Stimulated activated CD8-positive, alpha-beta memory T cell treated with anti-CD3 and anti-CD28 coated beads, Interleukin-4, amount 100 ng/mL, for 1 hour (primary cell): Measurements from ENCODE around the gene AXIN1.

Source experiments
- DNase-seq, 2 donors: peaks; one replicate each; pipeline ENCODE4 v3.0.0-alpha.2; 2020; ENCODE audit warnings: low read depth in 2 of 2, low spot score in 1 of 2

Gene AXIN1

DNA sequence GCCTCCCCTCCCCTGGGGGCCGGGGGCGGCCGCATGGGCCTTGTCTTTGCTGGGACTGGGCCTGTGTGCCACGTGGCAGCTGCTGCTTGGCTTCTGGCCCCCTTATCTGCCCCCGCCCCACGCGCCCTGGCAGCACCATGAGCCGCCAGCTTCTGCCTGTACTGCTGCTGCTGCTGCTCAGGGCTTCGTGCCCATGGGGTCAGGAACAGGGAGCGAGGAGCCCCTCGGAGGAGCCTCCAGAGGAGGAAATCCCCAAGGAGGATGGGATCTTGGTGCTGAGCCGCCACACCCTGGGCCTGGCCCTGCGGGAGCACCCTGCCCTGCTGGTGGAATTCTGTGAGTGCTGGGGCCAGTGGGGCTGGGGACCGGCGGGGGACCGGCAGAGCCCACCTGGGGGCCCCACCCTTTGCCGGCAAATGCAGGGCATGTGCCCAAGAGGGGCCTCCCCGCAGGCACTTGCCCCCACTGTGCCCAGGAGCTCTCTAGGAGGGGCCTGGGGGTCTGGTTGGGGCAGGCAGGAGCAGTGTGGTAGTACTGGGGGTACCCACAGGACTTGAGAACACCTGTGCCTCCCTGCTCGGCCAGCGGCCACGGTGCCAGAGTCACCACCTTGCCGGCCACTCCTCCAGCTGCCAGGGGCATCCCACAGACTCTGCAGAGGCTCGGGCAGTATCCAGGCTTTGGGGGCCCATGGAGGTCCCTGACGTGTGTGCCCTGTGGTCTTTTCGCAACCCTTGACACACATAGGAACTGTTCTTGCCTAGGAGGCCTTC lies 69.3 kb downstream of the AXIN1 start, which contains the start of gene PDIA2:
TSS of gene PDIA2 (plus strand) at position 132 of the 773 bp plus-strand sequence. CDS start at position 138, 6 bp downstream.
- DNase-seq = no peak

GRCh38 chr16:282491-282890 lies 70.0 kb downstream of the AXIN1 start:
- no peak for DNase-seq

GRCh38 chr16:281660-282255 lies 70.8 kb downstream of the AXIN1 start:
- no peak for DNase-seq

DNA sequence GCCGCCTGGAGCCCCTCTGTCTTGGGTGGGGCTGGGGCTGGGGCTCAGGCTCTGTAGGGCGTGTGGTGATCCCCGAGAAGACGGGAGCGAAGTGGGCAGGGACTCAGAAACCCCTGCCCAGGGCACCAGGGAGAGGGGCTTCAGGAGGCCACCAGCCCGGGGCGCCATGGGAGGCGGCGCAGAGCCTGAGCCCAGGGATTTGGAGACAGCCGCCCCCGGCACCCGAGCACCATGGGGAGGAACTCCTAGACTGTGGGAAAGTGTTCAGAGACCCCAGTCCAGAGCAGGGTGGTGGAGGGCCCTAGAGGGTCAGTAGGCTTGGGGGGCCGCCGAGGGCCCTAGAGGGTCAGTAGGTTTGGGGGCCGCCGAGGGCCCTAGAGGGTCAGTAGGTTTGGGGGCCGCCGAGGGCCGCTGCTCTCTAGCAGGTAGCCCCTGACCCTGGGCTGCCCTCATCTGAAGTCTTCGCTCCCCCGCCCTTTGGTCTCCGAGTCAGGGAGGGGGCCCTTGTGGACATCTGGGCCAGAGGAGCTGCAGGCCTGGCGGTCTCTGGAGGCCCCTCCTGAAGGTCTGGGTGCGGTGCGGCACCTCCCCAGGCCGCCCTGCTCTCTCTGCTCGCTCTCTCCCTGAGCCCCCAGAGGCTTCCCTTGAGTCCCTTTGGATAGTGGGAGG lies 71.4 kb downstream of the AXIN1 start:
- DNase-seq = no peak

DNA sequence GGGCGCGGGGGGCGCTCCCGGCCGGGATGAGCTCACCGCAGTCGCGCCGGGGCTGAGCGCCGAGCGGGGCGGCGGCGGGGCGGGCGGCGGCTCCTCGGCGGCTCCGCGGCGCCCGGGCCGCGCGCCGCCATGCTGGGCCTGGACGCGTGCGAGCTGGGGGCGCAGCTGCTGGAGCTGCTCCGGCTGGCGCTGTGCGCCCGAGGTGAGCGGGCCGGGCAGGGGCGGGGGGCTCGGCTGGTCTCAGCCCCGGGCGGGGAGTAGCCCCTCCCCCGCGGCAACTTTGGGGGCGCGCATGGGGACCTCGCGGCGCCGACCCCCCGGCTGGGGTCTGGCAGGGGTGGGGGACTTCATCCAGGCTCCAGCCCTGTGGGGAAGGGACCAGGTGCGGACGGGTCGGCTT lies 72.0 kb downstream of the AXIN1 start, which contains the start of gene ARHGDIG:
TSS of gene ARHGDIG (plus strand) at position 40 of the 400 bp plus-strand sequence. CDS start at position 130, 90 bp downstream.
- DNase-seq = no peak

GRCh38 chr16:280005-280460 lies 72.5 kb downstream of the AXIN1 start:
- DNase-seq = no peak

- no peak for DNase-seq
These were observed 73.0 kb downstream of the AXIN1 start for GRCh38 chr16:279531-279930.

GRCh38 chr16:278863-279366 lies 73.6 kb downstream of the AXIN1 start:
- no peak for DNase-seq

DNA sequence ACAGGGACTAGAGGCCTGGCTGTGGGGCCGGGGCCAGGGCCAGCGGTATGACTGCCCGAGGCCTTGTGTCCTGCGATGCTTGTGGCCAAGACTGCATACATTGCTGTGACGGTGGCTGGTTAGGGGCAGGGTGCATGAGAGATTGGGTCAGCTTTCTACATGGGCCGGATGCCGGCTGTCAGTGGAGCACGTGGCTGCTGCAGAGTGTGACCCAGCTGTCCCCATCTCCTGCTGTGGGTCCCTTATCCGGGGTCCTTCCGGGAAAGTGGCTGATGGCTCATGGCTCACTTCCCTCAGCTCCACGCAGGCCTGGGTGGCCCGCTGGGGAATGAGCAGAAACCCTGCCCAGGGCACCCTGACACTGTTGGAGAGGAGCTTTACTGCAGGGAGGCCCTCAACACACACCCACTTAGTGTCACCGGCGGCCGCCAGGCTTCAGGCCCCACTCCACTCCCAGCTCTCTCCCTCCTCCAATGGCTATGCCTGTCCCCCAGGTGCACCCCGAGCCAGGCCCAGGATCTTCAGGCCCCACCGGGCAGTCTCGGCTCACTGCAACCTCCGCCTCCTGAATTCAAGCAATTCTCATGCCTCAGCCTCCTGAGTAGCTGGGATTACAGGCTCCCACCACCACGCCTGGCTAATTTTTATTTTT lies 76.0 kb downstream of the AXIN1 start:
- DNase-seq = no peak

- DNase-seq = no peak
These were observed 76.7 kb downstream of the AXIN1 start, which contains the start of gene RGS11 for GRCh38 chr16:275786-276232. RGS11 (minus strand) TSS chr16:275944; CDS start chr16:275911, 33 bp downstream.

DNA sequence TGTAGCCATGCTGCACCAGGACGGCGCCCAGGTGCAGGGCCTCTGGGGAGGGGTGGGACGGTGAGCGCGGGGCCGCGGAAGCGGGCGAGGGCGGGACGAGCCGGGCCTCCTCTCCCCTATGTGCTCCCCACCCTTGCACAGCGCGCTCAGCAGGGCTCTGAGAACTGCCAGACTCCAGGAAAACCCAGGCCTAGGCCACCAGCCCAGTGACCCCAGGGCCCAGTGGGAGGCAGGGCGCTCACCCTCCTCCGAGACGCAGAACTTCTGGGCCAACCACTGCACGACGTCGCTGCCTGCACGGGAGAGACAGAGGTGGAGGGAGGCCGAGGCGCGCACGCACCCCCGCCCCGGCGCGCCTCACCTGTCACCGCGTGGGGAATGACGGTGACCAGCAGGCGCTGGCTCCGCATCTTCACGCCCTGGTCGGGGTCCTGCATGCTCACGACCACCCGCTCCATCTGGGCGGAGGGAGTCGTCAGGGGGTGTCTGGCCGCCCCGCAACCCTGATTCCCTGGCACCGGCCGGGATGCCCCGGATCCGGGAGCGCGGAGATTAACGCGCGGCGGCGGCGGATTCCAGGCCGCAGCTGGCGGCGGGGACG lies 77.4 kb downstream of the AXIN1 start:
- no peak for DNase-seq

DNA sequence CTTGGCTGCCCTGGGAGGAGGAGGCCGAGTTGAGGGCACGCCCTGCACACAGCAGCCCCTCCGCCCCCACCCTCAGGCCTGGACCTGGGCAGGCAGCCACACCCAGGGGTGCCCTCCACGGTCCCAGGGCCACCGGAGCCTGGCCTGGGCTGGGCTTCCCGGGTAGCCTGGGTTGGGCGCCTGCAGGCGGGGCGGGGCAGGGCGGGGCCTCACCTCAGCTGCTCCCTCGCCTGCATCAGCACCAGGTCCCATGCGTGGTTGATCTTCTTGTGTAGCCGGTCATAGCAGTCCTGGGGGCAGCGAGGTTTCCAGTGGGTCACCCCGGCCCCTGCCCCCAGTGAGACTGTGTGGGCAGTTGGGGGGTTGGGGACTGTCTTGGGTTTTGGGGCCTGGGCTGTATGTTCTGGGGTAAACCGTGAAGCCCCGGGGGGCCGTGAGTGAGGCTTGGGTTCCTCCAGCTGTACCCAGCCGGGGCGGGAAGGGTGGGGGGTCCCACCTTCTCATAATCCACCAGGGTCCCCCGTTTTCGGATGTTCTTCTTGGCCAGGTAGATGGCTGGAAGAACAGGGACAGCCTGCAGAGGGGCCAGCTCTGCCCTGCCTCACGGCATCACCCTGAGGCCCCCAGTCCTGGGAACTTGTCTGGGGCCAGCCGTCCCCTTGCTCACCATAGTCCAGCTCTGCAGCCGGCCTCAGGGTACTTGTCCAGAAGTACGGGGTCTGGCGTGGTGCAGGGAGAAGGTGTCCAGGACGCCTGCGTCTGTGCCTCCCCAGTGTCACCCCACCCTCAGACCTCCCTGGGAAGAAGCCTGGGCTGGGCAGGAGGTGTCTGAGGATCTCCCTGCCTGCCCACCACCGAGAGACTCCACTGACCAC lies 78.7 kb downstream of the AXIN1 start:
- no peak for DNase-seq

GRCh38 chr16:272633-273546 lies 79.6 kb downstream of the AXIN1 start:
- no peak for DNase-seq

- DNase-seq = no peak
These were observed 81.9 kb downstream of the AXIN1 start for GRCh38 chr16:270381-271255.

DNA sequence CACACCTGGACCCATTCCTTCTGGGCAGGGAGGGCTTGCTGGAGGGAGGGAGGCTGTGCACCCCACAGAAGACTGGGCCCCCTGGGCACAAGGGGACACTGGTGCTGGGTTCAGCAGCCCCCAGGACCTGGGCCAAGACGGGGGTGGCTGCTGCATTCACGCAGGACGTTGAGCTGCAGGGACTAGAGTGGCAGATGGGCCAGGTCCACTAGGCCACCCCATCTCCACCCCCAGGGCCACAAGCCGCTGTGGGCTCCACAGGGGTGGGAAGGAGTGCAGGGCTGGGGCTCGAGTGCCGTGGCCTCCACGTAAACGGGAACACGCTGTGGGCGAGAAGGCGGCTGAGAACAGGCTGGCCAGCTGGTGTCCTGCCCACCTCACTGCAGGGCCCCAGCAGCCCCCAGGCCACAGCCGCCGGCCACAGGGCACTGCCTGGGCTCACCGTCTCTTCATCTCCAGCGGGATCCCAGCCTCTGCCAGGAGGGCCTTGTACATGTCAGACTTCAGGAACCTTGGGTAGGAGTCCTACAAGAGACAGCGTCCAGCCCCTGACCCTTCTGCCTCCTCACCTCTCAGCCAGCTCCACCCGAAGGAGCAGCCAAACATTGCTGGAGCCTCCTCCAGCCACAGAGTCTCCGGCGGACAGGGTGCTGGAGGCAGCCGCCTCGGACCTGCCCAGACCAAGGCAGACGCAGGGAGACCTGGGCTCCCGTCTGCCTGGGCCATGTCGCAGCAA lies 83.3 kb downstream of the AXIN1 start:
- DNase-seq = no peak

DNA sequence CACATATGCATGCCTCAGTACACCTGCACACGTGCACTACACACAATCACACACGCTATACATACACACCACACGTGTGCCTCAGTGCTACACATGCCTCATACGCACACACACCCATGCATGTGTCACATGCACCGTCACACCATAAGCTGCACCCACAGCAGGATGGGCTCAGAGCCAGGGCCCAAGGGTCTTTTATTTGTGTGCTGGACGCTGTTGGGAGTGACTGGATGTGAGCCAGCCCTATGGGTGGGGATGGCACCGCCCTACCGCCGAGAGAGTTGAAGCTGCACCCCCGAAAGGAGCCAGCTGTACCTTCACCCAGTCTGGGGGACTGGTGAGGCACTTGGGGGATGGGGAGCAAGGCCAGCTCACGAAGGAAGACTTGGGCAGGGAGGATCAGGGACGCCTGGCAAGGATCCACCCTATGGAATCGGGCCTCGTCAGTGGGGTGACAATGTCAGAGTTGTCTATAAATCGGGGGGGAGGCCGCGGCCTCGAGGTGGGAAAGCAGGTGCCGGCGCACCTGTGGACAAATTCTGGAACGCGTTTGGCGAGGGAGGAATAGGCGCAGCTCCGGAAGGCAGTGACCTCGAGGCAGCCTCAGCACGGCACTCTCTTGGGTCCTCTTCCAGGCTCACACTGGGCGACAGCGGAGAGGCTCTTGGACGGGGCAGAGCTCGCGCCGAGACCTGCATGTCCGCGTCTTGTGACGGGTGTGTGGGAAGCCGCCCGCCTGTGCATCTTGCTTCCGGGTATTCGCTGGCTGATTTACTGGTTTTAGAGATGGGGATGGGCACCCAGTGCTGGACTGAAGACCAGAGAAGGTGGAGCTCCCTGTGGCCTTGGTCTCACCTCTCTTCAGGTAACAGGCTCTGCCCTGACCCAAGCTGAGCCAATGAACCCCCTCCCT lies 84.1 kb downstream of the AXIN1 start:
- DNase-seq = no peak
